HG02763 (cell line): ENCODE data around the gene HDAC4.

Experiments
- ATAC-seq: cut with Tn5 transposase; IDR thresholded peaks from one replicate; pipeline ENCODE4 v1.9.1; 2021; ENCODE audit warnings: mild to moderate bottlenecking, moderate library complexity; ENCODE audit not compliant: unreplicated experiment

HDAC4 gene

DNA sequence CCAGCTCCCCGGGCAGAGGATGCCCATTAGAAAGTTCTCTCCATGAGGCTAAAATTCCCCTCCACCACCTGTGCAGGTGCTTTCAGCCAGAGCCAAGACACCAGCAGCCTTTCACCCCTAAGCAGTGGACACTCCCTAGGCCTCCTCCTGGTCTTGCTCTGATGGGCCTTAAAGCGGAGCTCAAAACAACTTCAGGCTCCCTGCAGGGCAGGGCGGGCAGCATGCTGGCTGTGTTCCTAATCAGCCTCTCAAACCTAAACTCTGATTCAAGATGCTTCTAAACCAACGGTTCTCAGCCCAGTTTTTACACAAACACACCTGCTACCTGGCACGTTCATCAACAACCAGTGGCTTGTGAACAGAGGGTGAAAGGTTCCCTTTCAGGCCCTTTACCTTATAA, 298.6 kb downstream of the HDAC4 start:
- no peak for ATAC-seq

DNA sequence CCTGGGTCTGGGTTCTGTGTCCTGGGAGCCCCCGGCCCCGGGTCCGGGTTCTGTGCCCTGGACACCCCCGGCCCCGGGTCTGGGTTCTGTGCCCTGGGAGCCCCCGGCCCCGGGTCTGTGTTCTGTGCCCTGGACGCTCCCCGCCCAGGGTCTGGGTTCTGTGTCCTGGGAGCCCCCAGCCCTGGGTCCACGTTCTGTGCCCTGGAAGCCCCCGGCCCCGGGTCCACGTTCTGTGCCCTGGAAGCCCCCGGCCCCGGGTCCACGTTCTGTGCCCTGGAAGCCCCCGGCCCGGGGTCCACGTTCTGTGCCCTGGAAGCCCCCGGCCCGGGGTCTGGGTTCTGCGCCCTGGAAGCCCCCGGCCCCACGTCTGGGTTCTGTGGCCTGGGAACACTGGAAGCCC, 299.0 kb downstream of the HDAC4 start:
- no peak for ATAC-seq

DNA sequence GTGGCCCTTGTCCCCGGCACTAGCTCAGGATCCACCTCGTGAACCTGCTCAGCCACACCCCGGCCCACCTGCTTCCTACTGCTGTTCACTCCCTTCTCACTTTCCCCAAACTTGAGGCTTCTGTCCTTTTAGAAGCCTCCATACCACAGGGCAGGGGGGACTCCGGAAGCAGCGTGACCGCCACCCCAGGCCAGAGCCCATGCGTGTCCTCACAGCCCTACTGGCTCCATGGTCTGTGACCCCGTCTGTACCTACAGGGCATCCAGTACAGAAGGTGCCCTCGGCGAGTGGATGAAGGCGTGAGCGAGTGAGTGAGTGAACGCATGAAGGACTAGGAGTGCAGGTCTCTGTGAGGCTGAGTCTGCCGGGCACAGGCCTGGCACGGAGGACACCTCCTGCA, 299.7 kb downstream of the HDAC4 start:
- no peak for ATAC-seq

DNA sequence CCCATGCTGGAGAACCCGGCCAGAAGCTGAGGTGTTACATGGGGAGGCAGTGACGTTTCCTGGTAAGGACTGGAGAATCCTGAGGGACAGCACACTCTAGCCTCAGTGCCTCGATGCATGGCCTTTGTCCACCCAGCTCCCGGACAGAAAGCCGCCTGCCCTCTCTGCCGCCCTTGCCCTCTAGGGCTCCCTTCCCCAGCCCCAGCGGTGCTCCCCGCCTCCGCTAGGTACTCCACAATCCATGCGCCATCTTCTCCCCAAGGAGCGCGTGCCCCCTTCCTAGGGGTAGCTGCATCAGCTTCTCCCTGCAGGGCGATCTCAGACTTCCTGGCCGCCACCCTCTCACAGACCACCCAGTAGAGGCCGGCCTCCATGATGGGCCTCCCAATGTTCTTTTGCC, 301.3 kb downstream of the HDAC4 start:
- ATAC-seq: no peak

DNA sequence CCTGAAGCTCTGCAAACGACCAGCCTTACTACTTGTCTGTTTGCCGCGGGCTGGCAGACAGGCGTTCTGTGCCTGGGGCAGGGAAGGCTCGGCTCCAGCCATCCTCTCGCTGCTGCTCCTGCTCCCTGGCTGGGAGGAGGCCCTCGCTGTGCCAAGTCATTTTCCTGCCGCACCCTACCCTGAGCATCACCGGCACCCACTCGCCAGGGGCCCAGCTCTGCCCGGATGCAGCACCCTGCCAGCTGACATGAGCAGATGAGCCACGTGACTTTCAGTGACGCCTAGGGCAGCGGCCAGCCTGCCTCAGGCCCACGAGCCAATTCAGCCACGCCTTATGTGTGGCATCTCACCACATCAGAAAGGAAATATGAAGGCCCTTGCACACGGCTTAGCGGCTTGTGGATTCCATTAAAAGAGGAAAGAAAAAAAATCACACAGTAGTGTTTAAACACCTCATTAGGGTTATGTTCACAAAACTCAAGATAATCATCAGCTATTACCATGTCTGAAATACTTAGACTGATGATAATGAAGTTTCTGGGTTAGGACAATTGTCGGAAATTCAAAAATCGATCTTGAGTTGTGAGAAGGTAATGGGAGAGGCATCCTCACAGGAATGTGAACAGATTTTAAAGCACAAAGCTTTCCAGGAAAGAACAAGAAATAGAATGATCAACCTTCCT, 302.4 kb downstream of the HDAC4 start:
- no peak for ATAC-seq

DNA sequence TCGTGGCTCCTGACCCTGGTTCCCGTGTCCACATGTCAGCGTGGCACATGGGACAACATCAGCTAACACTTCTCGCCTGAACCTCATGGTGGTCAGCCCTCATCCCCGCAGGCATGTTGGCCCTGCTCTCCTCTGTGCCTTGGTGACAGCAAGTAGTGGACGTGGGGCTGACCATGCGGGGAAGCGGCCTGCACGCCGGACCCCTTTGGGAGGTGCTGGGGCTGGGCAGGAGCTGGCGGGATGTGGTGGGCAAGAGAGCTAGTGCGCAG, 303.5 kb downstream of the HDAC4 start:
- ATAC-seq: no peak

DNA sequence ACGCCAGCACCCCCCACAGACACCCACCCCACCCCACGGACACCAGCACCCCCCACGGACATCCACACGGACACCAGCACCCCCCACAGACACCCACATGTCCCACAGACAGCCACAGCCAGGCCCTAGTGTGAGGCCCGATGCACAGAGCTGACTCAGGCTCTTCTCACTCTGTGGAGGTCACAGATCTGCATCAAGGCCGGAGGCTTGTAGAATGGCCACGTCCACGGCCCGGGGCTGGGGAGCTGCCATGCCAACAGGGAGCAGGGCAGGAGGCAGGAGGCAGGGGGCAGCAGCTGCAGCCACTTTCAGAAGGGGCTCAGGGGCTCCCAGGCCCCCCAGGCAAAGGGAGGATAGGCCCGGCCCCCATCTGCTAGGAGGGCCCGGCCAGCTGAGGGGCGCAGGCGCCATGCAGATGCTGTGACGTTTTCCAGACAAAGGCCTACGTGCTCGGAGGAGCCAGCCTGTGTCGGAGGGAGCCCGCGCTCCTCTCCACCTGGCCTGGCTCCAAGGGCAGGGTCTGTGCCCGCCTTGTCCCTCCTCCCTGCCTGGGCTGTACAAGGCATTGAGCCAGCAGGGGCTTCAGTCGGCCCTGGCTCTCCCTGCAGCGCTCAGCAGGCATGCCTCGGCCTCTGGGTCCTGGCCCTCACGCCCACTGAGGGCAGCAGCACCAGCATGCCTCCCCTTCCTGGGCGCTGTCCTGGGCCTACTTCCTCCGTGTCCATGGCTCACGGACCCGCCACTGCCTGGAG, 304.0 kb downstream of the HDAC4 start:
- ATAC-seq: no peak

DNA sequence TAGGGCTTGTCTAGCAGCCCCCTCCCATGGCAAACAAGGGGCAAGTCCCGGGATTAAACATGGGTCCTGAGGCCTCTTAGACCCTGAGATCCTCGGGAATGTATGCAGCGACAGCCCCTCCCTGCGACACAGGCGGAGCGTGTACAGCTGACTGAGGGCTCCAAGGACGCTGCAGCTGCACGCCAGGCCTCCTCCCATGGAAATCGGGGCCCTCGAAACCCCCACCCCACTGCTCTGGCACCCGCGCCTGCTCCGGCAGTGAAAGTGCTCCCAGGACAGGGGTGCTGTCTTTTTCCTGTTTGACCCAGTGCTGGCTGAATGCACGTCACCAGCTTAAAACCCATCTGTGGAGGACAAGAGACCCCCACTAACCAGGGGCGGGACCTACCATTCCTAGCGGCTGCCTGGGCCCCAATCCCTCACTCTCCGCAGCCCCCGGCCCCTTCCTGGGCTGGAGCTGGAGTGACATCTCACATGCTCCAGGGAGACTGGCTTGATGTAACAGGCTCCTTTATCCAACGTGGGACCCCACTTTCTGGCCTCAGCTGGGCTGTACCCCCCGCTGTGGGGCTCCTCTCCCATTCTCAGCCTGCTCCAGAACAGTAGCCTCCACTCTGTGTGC, 305.2 kb downstream of the HDAC4 start:
- ATAC-seq: no peak

DNA sequence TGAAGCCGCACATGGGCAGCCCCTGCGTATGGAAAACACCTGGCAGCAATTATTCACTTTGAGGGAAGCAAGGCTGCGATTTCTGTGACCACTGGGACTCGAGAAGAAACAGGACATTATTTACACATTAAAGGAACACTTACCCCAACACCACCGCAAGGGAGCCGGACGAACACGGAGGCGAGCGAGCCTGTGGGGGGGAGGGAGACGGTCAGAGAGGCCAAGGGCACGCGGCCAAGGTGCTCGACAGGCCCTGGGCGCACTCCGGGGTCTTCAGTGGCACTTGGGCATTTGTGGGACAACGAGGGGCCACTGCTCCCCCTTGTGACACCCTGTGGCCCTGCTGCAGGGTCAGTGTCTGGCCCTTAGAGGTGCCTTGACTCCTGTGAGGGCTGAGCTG, 306.0 kb downstream of the HDAC4 start:
- no peak for ATAC-seq

DNA sequence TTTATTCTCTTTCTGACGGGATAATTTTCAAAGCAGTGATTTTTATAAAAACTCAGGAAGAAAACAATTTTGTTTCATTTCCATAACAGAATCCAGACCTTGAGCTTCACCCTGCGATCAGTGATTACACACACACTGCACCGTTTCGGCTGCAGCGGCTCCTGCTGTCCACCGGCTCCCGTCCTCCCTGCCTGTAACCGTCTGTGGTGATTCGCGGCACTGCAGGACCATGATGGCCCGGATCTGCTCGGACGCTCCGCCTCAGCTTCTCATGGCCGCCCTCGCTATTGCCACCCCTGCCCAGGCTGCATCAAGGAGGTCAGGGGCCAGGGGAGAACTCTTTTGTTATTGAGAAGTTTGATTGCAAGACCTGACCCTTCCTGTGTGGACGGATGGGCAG, 306.9 kb downstream of the HDAC4 start:
- no peak for ATAC-seq

DNA sequence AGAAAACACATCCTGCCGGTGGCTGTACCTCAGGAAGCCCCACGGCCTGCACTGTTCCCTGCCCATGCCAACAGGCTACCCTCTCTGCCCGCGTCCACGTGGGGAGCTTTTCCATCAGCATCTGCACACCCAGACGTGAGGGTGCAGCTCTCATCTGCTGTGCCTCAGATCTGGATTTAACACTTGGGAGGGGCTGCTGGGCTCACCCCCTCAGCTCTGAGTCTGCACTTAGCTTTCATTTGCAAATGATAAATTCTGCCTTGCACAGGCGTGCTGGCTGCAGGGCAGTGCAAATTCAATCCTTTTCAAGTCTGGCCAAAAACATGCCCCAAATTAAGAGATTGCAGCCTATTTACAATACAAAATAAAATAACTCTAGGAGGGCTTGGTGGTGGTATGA, 307.3 kb downstream of the HDAC4 start:
- ATAC-seq: no peak

DNA sequence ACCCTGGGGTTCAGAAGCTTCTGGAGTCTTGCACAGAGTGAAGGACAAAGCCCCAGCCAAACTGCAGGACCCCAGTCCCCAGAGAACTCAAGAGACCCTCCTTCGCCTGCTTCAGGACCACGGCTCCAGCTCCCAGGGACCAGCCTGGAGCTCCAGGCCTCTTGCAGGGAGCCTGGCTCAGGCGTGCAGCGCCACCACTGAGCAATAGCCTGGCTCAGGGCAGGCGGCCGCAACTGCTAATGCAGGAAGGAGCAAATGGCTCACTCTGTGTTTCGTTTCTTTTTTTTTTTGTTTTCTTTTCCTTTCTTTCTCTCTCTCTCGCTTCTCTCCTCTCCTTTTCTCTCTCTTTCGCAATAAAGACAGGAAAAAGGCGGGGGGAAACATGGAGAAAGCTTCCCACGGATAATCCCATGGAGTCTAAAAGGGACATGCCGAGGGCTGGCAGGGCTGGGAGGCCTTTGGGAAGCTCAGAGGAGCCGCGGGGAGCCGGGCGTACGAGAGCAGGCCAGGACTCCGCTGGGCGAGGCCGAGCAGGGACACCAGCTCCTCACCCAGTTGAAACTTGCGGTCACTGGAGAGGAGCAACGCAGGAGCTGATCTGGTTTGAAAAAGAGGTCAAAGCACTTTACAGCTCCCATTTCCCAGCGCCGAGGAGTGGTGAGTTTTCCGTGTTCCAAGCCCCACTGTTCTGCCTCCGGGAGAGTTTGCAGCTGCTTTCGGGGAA, 308.1 kb downstream of the HDAC4 start:
- ATAC-seq: no peak

DNA sequence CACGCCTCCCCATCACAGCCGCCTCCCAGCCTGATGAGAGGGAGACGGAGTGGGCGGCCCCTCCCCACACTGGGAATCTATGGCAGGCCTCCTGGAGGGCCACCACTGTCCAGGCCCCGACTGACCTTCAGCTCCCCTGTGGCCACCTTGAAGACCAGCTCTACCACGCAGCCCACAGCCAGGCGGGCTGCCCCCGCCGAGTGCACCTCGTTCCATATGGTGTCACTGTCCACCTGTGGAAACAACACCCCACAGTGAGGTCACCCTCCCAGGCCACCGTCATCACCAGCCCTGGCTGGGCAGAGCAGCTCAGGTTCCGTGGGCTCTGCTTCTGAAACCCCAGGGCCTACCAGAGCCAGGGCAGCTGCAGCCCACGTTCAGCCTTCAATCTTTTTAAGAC, 310.9 kb downstream of the HDAC4 start:
- no peak for ATAC-seq

DNA sequence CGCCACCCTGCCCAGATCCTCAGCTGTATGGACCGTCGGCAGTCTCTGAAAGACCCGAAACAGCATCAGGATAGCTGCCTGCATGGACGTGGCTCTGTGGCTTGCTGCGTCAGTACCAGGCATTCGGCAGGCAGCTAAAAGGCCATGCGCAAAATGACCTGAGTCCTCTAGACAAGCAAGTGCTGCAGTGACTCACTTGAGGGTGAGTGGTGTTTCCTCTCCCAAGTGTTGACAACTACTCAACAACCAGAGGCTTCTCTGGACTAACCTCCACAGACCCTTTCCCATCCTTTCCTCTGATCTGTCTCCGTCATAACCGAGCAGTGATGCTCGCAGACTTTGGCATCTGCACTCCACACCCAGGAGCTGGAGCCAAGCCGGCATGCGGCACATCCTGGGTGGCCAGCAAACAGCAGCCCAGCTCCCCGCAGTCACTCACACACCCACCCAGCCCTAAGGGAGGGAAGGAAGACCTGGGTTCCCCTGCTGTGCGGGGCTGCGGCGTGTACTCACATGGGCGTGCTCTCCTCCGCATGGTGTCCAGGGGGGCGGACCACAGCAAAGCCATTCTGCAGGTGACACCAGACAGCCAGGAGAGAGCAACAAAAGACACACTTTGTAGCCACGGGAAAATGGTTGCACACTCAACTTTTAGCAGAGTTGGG, 313.6 kb downstream of the HDAC4 start:
- ATAC-seq: no peak

DNA sequence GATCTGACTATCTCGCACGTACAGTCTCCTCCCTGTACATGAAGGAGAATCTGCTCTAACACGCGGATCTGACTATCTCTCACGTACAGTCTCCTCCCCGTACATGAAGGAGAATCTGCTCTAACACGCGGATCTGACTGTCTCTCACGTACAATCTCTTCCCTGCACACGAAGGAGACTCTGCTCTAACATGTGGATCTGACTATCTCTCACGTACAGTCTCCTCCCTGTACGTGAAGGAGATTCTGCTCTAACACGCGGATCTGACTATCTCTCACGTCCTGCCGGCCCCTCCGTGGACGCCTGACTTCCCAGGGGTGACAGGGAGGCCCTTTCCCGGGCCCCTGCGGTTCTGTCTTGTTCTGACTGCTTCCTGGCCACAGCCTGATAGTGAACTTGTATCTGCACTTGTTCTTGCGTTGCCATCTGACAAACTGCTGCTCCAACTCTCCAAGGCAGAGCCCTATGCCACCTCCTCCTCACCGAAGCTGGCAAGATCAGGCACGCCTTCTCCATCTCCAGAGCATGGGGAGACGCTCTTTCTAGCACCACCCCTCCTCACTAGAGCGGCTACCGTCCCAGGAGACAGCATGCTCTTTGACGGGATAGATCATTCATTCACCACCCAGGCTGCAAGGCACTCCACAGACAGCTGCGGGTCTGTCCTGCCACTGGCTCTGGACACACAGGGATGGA, 314.3 kb downstream of the HDAC4 start:
- no peak for ATAC-seq

DNA sequence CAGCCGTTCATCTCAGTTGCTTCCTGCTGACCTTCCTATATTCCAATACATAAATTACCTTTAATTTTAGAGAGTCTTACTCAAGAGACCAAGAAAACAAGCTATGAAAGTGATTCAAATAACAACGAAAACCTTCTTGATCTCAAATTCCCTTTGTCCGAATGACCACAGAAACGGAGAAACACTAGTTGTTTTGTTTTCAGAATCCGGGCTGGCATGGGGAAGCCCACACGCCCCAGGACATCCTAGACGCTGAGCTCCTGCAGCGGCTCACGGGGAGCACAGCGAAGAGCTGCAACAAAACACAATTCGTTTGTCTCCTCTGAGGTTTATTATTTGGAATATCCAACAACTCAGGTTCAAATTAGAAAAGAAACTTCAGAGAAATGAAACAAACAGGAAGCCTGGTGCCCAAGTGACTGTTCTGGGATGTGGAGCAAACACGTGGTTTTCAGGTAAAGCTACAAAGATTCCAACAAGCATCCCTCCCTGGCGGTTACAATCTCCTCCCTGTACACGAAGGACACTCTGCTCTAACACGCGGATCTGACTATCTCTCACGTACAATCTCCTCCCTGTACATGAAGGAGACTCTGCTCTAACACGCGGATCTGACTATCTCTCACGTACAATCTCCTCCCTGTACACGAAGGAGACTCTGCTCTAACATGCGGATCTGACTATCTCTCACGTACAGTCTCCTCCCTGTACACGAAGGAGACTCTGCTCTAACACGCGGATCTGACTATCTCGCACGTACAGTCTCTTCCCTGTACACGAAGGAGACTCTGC, 315.4 kb downstream of the HDAC4 start:
- ATAC-seq: no peak

DNA sequence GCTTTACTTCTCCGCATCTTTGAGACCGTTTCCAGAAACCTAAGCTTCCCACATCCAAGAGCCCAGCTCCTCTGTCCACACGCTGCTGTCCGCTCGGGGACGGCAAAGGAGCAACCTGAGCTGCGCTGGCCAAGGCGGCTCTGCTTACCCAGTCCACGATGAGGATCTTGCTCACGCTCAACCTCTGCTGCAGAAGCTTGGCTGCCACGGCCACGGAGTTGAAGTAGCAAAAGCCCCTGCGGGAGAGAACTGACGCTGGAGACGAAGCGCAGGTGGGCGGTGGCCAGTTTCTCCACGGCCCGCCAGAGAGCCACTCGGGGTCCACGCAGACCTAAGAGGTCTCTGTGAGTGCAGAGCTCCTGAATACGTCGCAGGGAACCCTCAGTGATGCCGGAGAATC, 316.8 kb downstream of the HDAC4 start:
- ATAC-seq: no peak

DNA sequence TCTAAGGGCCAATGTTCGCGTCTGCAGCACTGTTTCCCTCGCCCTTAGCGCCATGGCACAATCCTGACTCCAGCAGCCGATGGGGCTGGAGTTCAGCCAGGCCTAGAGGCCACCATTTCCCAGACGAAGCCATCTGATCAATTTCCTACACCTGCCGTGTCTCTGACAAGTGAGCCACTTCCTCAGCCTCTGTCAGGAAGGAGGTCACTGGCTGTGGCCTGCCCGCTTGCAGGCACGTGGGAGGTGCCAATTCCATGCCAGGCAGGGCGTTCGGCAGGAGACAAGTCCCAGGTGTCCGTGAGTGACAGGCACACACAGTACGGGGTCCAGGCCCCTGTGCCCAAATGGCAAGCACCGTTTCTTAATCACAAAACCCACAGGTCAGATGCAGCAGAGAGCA, 318.4 kb downstream of the HDAC4 start:
- ATAC-seq: no peak

DNA sequence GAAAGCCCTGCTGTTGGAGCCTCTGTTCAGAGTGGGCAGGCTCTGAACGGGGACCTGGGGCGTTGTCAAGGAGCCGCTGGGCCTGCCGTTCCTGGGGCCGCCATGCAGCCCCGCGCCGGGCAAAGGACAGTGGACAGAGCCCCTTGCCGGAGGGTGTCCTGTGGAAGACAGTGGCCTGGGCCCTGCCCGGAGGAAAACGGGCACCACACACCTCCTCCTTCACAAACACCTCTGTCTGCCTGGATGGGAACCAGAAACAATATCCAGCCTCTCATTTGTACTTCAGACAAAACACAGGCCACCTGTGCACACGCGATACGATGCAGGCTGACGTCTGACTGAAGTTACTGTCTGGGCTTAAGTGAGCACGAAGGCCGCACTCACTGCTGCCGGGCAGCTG, 319.2 kb downstream of the HDAC4 start:
- no peak for ATAC-seq

DNA sequence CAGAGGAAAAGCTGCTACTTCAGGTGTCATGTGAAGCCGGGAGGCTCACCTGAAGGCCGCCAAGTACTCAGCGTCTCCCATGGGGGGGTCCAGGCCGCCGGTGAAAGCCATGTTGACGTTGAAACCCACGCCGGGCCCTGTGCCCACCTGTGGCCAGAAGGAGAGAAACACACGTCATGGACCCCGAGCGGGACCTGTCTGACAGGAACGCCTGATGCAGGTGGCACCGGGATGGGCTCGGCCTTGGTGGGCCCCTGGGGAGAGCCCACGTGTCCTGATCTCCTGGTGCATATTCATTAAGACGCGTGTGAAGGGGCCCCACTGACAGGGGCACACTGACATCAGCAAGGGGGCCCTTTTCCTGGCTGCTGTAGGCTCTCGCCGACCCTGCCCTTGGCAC, 319.8 kb downstream of the HDAC4 start:
- no peak for ATAC-seq
